Measurements from ENCODE around the gene HOXB9.

HOXB9 gene

DNA sequence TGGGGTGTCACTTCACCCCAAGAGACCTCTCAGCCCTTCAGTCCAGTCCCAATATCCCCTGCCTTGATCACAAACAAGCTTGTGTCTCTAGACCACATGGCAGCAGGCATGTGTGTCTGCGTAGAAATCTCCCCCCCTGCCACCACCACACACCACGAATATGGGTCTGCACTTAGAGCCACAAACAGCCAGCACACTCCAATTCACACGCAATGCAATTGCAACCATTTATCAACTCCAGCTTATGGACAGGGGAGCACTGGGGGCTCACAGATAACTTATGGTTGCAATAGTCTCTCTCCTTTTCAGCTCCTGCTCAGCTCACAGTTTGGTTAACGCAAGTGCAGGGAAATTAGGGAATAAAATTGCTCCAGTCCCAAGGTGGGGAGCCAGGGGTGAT, 2.6 kb downstream of the HOXB9 start:
- POLR2A ChIA-PET, result interaction anchor here (0.8 to 1.9 kb wide), 7 partner anchors 8 to 120 kb away, joined by 3 to 9 read pairs (median 6); partner anchors contain the start of gene HOXB8
- CTCF ChIA-PET, result interaction anchor here (2.1 kb wide), 1 partner anchor 13 kb away, joined by 6 read pairs; no protein-coding TSS in a partner anchor
- TF ChIP-seq LEF1 (IDR thresholded peaks at IDR 0.05; ENCODE audit: borderline replicate concordance), result no peak
- TF ChIP-seq FOXK2 (IDR thresholded peaks at IDR 0.05), result no peak
- TF ChIP-seq SUZ12 (IDR thresholded peaks at IDR 0.05), result no peak
- no peak; the same call in 1 of the 2 replicates for TF ChIP-seq CTBP1 (IDR thresholded peaks at IDR 0.05; ENCODE audit: borderline replicate concordance)
- no peak for TF ChIP-seq HDGF (IDR thresholded peaks at IDR 0.05; ENCODE audit: borderline replicate concordance)
- TF ChIP-seq ARNT (IDR thresholded peaks at IDR 0.05), result peak; percentile 81
- TF ChIP-seq PKNOX1 (IDR thresholded peaks at IDR 0.05), result peak; percentile 67
- TF ChIP-seq ELF4 (IDR thresholded peaks at IDR 0.05), result no peak
- TF ChIP-seq BHLHE40 (IDR thresholded peaks at IDR 0.05; ENCODE audit: borderline replicate concordance), result no peak
- 0 out of 2 replicates have a peak, but pooled peaks have one; percentile 9 for TF ChIP-seq FOXM1 (IDR thresholded peaks at IDR 0.05; ENCODE audit: borderline replicate concordance)
- no peak for TF ChIP-seq ZNF384 (IDR thresholded peaks at IDR 0.05)
- no peak for TF ChIP-seq FOXA1 (IDR thresholded peaks at IDR 0.05)
- no peak for TF ChIP-seq SP1 (IDR thresholded peaks at IDR 0.05)
- peak; percentile 43; the same call in 1 of the 2 replicates for TF ChIP-seq L3MBTL2 (conservative IDR thresholded peaks at IDR 0.05)
- no peak for TF ChIP-seq TARDBP (IDR thresholded peaks at IDR 0.05)
- TF ChIP-seq NFRKB (IDR thresholded peaks at IDR 0.05), result no peak

GRCh38 chr17:48622857-48623256, 3.3 kb downstream of the HOXB9 start:
- DNase-seq (ENCODE audit: extremely low spot score), result no peak
- TF ChIP-seq NFRKB (IDR thresholded peaks at IDR 0.05), result no peak
- TF ChIP-seq SUZ12 (IDR thresholded peaks at IDR 0.05), result no peak
- TF ChIP-seq HDGF (IDR thresholded peaks at IDR 0.05; ENCODE audit: borderline replicate concordance), result no peak
- no peak for TF ChIP-seq ARNT (IDR thresholded peaks at IDR 0.05)
- TF ChIP-seq TARDBP (IDR thresholded peaks at IDR 0.05), result no peak
- no peak for TF ChIP-seq ELF4 (IDR thresholded peaks at IDR 0.05)
- no peak for TF ChIP-seq FOXM1 (IDR thresholded peaks at IDR 0.05; ENCODE audit: borderline replicate concordance)
- no peak for TF ChIP-seq SP1 (IDR thresholded peaks at IDR 0.05)
- TF ChIP-seq LEF1 (IDR thresholded peaks at IDR 0.05; ENCODE audit: borderline replicate concordance), result no peak
- POLR2A ChIA-PET, result interaction anchor here (0.8 to 2.7 kb wide), 11 partner anchors 8 to 407 kb away, joined by 3 to 9 read pairs (median 4); partner anchors contain the start of genes HOXB13 and HOXB8
- CTCF ChIA-PET, result interaction anchor here (1.6 to 2.1 kb wide), 2 partner anchors 14 to 464 kb away, joined by 3 to 6 read pairs; no protein-coding TSS in a partner anchor

More for the DNA sequence above, 2.6 kb downstream of the HOXB9 start:
- no peak for DNase-seq (ENCODE audit: extremely low spot score)

- ChIA-PET CTCF (interaction anchor here (0.6 to 2.1 kb wide), 7 partner anchors 15 to 462 kb away, joined by 3 to 8 read pairs (median 4); no protein-coding TSS in a partner anchor), POLR2A (interaction anchor here (0.8 to 2.7 kb wide), 8 partner anchors 7 to 459 kb away, joined by 3 to 9 read pairs (median 4); partner anchors contain the start of genes HOXB13 and HOXB8)
- no peak for TF ChIP-seq SP1 (IDR thresholded peaks at IDR 0.05)
- peak; percentile 20 for TF ChIP-seq L3MBTL2 (conservative IDR thresholded peaks at IDR 0.05)
- no peak for DNase-seq (ENCODE audit: extremely low spot score)
Measured at GRCh38 chr17:48621410-48622392, 4.5 kb downstream of the HOXB9 start.

DNA sequence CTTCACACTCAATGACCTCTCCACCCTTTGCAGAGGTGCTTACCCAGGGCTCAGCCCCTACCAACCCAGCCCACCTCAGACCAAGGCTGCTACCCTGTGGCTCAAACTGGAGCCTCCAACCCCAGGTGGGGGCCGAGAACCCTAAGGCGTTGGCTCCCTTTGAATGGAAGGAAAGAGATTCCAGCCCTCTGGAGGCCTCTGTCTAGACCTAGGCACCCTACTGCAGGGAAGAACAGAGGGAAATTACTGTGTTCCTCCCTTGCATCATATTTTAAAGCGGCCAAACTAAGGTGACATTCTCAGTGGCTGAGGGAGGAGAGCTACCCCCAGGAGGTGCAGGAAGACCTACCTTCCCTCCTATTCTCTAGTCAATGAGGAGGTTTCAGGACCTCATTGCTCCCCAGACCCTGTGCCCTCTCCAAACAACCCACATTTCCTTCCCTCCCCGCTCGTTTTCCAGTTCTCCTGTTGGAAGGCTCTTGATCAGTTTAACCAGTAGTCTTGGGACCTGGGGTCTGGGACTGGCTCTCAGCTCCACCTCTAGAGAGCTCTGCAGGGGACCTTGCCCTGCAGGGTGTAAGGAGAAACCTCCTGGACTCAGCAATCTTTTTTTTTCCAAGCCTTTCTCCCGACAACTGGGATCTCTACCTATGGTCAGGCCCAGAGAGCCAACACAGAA, 5.6 kb downstream of the HOXB9 start:
- ChIA-PET CTCF (interaction anchor here (0.6 to 1.8 kb wide), 6 partner anchors 16 to 405 kb away, joined by 3 to 8 read pairs (median 4); no protein-coding TSS in a partner anchor), POLR2A (interaction anchor here (0.8 to 2.7 kb wide), 4 partner anchors 12 to 458 kb away, joined by 3 to 7 read pairs (median 3); no protein-coding TSS in a partner anchor)

GRCh38 chr17:48619826-48620449, 6.2 kb downstream of the HOXB9 start:
- no peak for DNase-seq (ENCODE audit: extremely low spot score)
- ChIA-PET POLR2A (interaction anchor here (1.0 to 2.7 kb wide), 4 partner anchors 11 to 404 kb away, joined by 3 to 7 read pairs (median 4); no protein-coding TSS in a partner anchor), CTCF (interaction anchor here (0.6 to 1.8 kb wide), 2 partner anchors 17 to 226 kb away, joined by 3 to 8 read pairs; no protein-coding TSS in a partner anchor)
- TF ChIP-seq LEF1 (IDR thresholded peaks at IDR 0.05; ENCODE audit: borderline replicate concordance) (no peak), ELF4 (IDR thresholded peaks at IDR 0.05) (no peak), SP1 (IDR thresholded peaks at IDR 0.05) (no peak), PKNOX1 (IDR thresholded peaks at IDR 0.05) (no peak), TARDBP (IDR thresholded peaks at IDR 0.05) (no peak), BHLHE40 (IDR thresholded peaks at IDR 0.05; ENCODE audit: borderline replicate concordance) (no peak), ZNF384 (IDR thresholded peaks at IDR 0.05) (no peak), FOXM1 (IDR thresholded peaks at IDR 0.05; ENCODE audit: borderline replicate concordance) (no peak), FOXK2 (IDR thresholded peaks at IDR 0.05) (no peak), SUZ12 (IDR thresholded peaks at IDR 0.05) (no peak), NFRKB (IDR thresholded peaks at IDR 0.05) (no peak), L3MBTL2 (conservative IDR thresholded peaks at IDR 0.05) (no peak), CTBP1 (IDR thresholded peaks at IDR 0.05; ENCODE audit: borderline replicate concordance) (no peak), FOXA1 (IDR thresholded peaks at IDR 0.05) (no peak), HDGF (IDR thresholded peaks at IDR 0.05; ENCODE audit: borderline replicate concordance) (no peak; the same call in 1 of the 2 replicates), ARNT (IDR thresholded peaks at IDR 0.05) (no peak)

More for the DNA sequence above, 5.6 kb downstream of the HOXB9 start:
- TF ChIP-seq CTBP1 (IDR thresholded peaks at IDR 0.05; ENCODE audit: borderline replicate concordance) (0 out of 2 replicates have a peak, but pooled peaks have one; percentile 18), HDGF (IDR thresholded peaks at IDR 0.05; ENCODE audit: borderline replicate concordance) (0 out of 2 replicates have a peak, but pooled peaks have one; percentile 79), FOXA1 (IDR thresholded peaks at IDR 0.05) (no peak)
- no peak for DNase-seq (ENCODE audit: extremely low spot score)
